Astrocyte (in vitro differentiated cells and primary cell): ENCODE data around the gene FILIP1L. TPM values are rescaled to one million over a fixed set of nuclear protein-coding genes. Genes with fewer than 3 reads are reported as not detected.

ENCODE experiments used
- DNase-seq: peaks from one replicate; pipeline ENCODE4 v3.0.0-alpha.2; 2010; ENCODE audit warnings: low read depth
- FAIRE-seq: peaks from 2 replicates; lab custom pipeline; 2011; peaks lifted over from hg19 to GRCh38; lab: Jason Lieb, UNC
- H2AFZ ChIP-seq: 2 replicates; pipeline ENCODE4 v1.6.0; 2012; ENCODE audit warnings: low read depth, low read length, inconsistent platforms
- H3K27ac ChIP-seq: 2 replicates; pipeline ENCODE4 v1.5.1; 2011; ENCODE audit warnings: low read depth, low read length, inconsistent platforms
- H3K27me3 ChIP-seq: 2 replicates; pipeline ENCODE4 v1.6.0; 2011; ENCODE audit warnings: low read length, inconsistent platforms; ENCODE audit not compliant: insufficient read depth
- H3K36me3 ChIP-seq: 2 replicates; pipeline ENCODE4 v1.5.1; 2011; ENCODE audit warnings: low read length, inconsistent platforms; ENCODE audit not compliant: insufficient read depth
- H3K4me1 ChIP-seq: 2 replicates; pipeline ENCODE4 v1.5.1; 2011; ENCODE audit warnings: low read length, inconsistent platforms; ENCODE audit not compliant: insufficient read depth
- H3K4me2 ChIP-seq: 2 replicates; pipeline ENCODE4 v1.6.0; 2012; ENCODE audit warnings: low read length, inconsistent platforms
- H3K4me3 ChIP-seq: 2 replicates; pipeline ENCODE4 v1.5.1; 2011; ENCODE audit warnings: low read depth, mild to moderate bottlenecking, low read length, inconsistent platforms; ENCODE audit not compliant: insufficient read depth
- H3K79me2 ChIP-seq: 2 replicates; pipeline ENCODE4 v1.6.0; 2012; ENCODE audit warnings: mild to moderate bottlenecking, low read length, inconsistent platforms; ENCODE audit not compliant: insufficient read depth
- H3K9ac ChIP-seq: 2 replicates; pipeline ENCODE4 v1.6.0; 2012; ENCODE audit warnings: mild to moderate bottlenecking, low read length, inconsistent platforms
- H3K9me3 ChIP-seq: 2 replicates; pipeline ENCODE4 v1.5.1; 2012; ENCODE audit warnings: low read depth, mild to moderate bottlenecking, low read length, inconsistent platforms; ENCODE audit not compliant: insufficient read depth
- H4K20me1 ChIP-seq: 2 replicates; pipeline ENCODE4 v1.6.0; 2012; ENCODE audit warnings: low read length, inconsistent platforms; ENCODE audit not compliant: insufficient read depth
- H3K27ac Mint-ChIP-seq: one replicate; pipeline ENCODE4 v1.8.0; 2021; ENCODE audit warnings: mild to moderate bottlenecking, mixed read lengths; ENCODE audit not compliant: unreplicated experiment
- H3K27me3 Mint-ChIP-seq: one replicate; pipeline ENCODE4 v1.8.0; 2021; ENCODE audit warnings: low read depth, mixed read lengths; ENCODE audit not compliant: unreplicated experiment
- H3K36me3 Mint-ChIP-seq: one replicate; pipeline ENCODE4 v1.8.0; 2021; ENCODE audit warnings: low read depth, mixed read lengths; ENCODE audit not compliant: unreplicated experiment
- H3K4me1 Mint-ChIP-seq: one replicate; pipeline ENCODE4 v1.8.0; 2021; ENCODE audit warnings: low read depth, mixed read lengths; ENCODE audit not compliant: unreplicated experiment
- H3K4me3 Mint-ChIP-seq: one replicate; pipeline ENCODE4 v1.8.0; 2021; ENCODE audit warnings: mild to moderate bottlenecking, moderate library complexity, mixed read lengths; ENCODE audit not compliant: unreplicated experiment
- H3K9me3 Mint-ChIP-seq: one replicate; pipeline ENCODE4 v1.8.0; 2021; ENCODE audit warnings: mild to moderate bottlenecking, mixed read lengths; ENCODE audit not compliant: unreplicated experiment
- EZH2 ChIP-seq: IDR thresholded peaks from 2 replicates; pipeline ENCODE4 v1.6.1; 2012; ENCODE audit warnings: mild to moderate bottlenecking, low read length, inconsistent platforms; ENCODE audit not compliant: insufficient read depth
- total RNA-seq: library from RNA; stranded (reverse); gene quantifications from 2 replicates; pipeline ENCODE4 v1.2.1, GENCODE V29; 2021
- TF ChIP-seq, protein P1 (sequence below): IDR thresholded peaks from 2 replicates; pipeline ENCODE4 v1.5.1; 2011; ENCODE audit warnings: low read depth, mild to moderate bottlenecking, inconsistent platforms, low read length, moderate library complexity; ENCODE audit not compliant: insufficient read depth

The FILIP1L gene
- total RNA-seq, 1 donor from 2014 or later = 209 TPM

DNA sequence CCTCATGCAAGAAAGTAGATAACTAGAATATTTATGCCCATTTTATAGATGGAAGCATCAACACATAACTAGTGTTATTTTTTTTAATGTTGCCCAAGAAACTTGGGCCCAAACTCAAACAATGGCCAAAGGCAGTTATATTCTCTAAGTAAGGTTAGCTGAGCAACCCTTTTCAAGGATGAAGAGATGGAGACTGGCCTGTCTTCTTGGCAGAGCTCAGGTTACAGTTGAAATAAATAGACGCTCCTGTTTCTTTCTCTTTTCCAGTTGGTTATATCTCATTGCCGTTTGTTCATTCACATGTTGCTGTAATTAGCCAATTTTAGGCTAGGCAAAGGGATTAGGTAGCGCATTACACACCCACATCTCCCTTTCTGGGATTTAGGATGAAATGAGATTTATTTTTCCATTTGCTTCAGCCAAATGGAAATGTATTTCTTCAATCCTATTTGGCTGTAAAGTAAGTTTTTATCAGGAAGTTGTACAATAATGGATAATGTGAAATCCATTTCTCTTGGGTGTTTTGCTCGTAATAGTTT lies 203.5 kb downstream of the FILIP1L start:
- no peaks in the 10 kb centered on the region for H3K36me3 ChIP-seq
- no peak for TF ChIP-seq EZH2
- TF ChIP-seq, protein P1, sequence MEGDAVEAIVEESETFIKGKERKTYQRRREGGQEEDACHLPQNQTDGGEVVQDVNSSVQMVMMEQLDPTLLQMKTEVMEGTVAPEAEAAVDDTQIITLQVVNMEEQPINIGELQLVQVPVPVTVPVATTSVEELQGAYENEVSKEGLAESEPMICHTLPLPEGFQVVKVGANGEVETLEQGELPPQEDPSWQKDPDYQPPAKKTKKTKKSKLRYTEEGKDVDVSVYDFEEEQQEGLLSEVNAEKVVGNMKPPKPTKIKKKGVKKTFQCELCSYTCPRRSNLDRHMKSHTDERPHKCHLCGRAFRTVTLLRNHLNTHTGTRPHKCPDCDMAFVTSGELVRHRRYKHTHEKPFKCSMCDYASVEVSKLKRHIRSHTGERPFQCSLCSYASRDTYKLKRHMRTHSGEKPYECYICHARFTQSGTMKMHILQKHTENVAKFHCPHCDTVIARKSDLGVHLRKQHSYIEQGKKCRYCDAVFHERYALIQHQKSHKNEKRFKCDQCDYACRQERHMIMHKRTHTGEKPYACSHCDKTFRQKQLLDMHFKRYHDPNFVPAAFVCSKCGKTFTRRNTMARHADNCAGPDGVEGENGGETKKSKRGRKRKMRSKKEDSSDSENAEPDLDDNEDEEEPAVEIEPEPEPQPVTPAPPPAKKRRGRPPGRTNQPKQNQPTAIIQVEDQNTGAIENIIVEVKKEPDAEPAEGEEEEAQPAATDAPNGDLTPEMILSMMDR = no peak
- peak overlapping the region; percentile 83 for H3K27ac ChIP-seq
- peaks cover 20% of the 10 kb centered on the region for H3K4me1 ChIP-seq
- no peaks in the 10 kb centered on the region for H3K27me3 Mint-ChIP-seq
- no peaks in the 10 kb centered on the region for H3K79me2 ChIP-seq
- peak overlapping the region; percentile 67 for H3K4me2 ChIP-seq
- H3K27me3 ChIP-seq = no peaks in the 10 kb centered on the region
- no peaks in the 10 kb centered on the region for H3K36me3 Mint-ChIP-seq
- DNase-seq (no peak), FAIRE-seq (no peak)
- H3K9me3 ChIP-seq = no peaks in the 10 kb centered on the region
- H3K4me1 Mint-ChIP-seq = peaks cover 30% of the 10 kb centered on the region
- H3K9me3 Mint-ChIP-seq = no peaks in the 10 kb centered on the region
- H3K4me3 ChIP-seq = no peak overlapping the region
- no peak overlapping the region for H2AFZ ChIP-seq
- peak overlapping the region; percentile 82 for H3K27ac Mint-ChIP-seq
- no peak overlapping the region for H3K4me3 Mint-ChIP-seq
- no peaks in the 10 kb centered on the region for H4K20me1 ChIP-seq
- peak overlapping the region; percentile 66 for H3K9ac ChIP-seq

DNA sequence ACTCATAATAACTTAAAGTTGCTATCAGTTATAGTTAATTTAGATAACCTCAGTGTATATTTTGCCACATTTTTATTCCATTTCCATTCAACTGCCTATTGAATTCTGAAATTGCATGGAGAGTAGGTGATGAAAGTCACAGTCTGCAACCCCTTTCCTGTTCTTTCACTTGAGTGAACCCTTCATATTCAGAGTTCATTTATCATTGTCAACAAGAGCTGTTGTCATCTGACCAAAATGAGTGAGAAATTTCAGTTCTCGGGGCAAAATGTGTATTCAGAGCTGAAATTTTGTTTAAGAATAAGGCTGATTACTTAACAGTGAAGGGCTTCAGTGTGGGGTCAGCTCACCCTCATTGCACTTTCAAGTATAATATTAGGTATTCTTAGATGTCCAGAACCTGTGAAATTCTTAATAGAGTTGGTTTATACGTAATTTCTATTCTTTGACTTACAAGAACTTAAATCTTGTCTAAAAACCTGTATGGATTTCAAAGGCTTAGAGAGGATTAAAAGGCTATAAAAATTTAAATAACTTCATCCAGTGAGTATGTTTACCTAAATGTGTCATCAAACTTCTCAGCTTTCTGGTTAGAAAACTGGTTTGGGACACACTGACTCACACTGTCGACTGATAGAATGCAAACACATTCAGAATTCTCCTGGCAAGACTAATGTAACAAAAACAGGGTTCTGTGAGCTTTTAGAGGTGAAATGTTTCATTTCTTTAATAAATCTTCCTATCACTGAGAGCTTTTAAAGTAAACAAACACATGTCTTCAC lies 204.4 kb downstream of the FILIP1L start:
- FAIRE-seq = peak; percentile 68
- H3K4me3 Mint-ChIP-seq = no peak overlapping the region
- H3K4me2 ChIP-seq = peak overlapping the region; percentile 67
- no peaks in the 10 kb centered on the region for H3K9me3 Mint-ChIP-seq
- no peak overlapping the region for H3K4me3 ChIP-seq
- H3K4me1 ChIP-seq = peaks cover 20% of the 10 kb centered on the region
- peak; percentile 89 for DNase-seq
- no peak overlapping the region for H2AFZ ChIP-seq
- H3K27ac Mint-ChIP-seq = peak overlapping the region; percentile 82
- H3K36me3 Mint-ChIP-seq = no peaks in the 10 kb centered on the region
- H3K27ac ChIP-seq = peak overlapping the region; percentile 83
- H3K36me3 ChIP-seq = no peaks in the 10 kb centered on the region
- H3K4me1 Mint-ChIP-seq = peaks cover 33% of the 10 kb centered on the region
- no peaks in the 10 kb centered on the region for H3K79me2 ChIP-seq
- H3K9me3 ChIP-seq = no peaks in the 10 kb centered on the region
- no peaks in the 10 kb centered on the region for H3K27me3 ChIP-seq
- TF ChIP-seq EZH2 = no peak
- TF ChIP-seq, protein P1 = no peak
- H4K20me1 ChIP-seq = no peaks in the 10 kb centered on the region
- H3K9ac ChIP-seq = peak overlapping the region; percentile 66
- H3K27me3 Mint-ChIP-seq = no peaks in the 10 kb centered on the region
